ENCODE results near the gene CCL4L2.
"Not testable (repeated sequence)": the region's sequence is repeated elsewhere in the genome, so short reads cannot be mapped to it uniquely, and the experiment has no call there.

DNA sequence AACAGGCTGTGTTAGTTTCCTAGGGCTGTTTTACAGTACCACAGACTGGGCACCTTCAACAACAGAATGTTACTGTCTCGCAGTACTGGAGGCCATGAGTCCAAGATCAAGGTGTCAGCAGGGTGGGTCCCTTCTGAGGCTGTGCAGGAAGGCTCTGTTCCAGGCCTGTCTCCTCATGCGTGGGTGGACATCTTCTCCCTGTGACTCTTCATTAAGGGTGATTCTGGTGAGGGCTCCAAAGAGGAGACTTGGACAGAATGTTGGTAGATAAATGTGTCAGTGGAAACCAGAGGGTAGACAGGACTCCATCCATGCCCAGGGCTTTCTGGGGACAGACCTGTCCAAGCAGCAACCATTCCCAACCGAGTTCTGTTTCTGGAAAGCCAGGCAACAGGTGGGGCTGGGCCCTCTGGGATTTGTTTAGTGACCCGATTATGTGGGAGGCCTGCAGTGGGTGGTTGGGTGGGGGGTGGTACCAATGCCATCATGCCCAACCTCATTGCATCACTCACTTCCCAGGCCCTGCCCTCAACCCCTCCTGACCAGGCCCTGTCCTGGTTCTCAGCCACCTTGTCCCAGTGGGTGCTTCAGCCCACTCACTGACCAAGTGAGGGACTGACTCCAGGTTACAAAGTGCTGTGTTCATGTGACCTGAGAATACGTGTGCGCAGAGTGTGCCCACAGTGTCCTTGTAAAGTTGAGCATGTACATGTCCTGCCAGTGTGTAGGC is 29.3 kb upstream of the CCL4L2 start:
- TF ChIP-seq EZH2phosphoT487 (IDR thresholded peaks at IDR 0.05; ENCODE audit: borderline replicate concordance, low read depth, low read length) = not testable (repeated sequence)
- TF ChIP-seq, protein P1, sequence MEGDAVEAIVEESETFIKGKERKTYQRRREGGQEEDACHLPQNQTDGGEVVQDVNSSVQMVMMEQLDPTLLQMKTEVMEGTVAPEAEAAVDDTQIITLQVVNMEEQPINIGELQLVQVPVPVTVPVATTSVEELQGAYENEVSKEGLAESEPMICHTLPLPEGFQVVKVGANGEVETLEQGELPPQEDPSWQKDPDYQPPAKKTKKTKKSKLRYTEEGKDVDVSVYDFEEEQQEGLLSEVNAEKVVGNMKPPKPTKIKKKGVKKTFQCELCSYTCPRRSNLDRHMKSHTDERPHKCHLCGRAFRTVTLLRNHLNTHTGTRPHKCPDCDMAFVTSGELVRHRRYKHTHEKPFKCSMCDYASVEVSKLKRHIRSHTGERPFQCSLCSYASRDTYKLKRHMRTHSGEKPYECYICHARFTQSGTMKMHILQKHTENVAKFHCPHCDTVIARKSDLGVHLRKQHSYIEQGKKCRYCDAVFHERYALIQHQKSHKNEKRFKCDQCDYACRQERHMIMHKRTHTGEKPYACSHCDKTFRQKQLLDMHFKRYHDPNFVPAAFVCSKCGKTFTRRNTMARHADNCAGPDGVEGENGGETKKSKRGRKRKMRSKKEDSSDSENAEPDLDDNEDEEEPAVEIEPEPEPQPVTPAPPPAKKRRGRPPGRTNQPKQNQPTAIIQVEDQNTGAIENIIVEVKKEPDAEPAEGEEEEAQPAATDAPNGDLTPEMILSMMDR (conservative IDR thresholded peaks at IDR 0.05; ENCODE audit: low read length) = not testable (repeated sequence)

All from OCI-LY7 (cell line).